SK-N-SH (cell line): ENCODE measurements around the gene SRSF1.

Experiments
- EP300 ChIP-seq, 2 experiments: IDR thresholded peaks; 2 replicates each; pipeline versions ENCODE4 v1.4.0 to v1.6.1; 2012; ENCODE audit warnings: borderline replicate concordance in 1 of 2, low read depth in 1 of 2, low read length in 1 of 2
- IRF3 ChIP-seq: fragments of 150-350 bp; IDR thresholded peaks from 2 replicates; pipeline ENCODE4 v1.6.1; 2016; ENCODE audit warnings: mild to moderate bottlenecking, low read depth, low read length
- MAX ChIP-seq: IDR thresholded peaks from 2 replicates; pipeline ENCODE4 v1.4.0; 2012; ENCODE audit warnings: low read depth
- POLR2AphosphoS5 ChIP-seq: IDR thresholded peaks from 2 replicates; pipeline ENCODE4 v1.6.1; 2012; ENCODE audit warnings: low read depth, low read length
- RCOR1 ChIP-seq: fragments of 150-350 bp; IDR thresholded peaks from 2 replicates; pipeline ENCODE4 v1.6.1; 2017; ENCODE audit warnings: antibody characterized with exemption, low read length
- SIN3A ChIP-seq: IDR thresholded peaks from 2 replicates; pipeline ENCODE4 v1.6.1; 2012; ENCODE audit warnings: low read depth, mild to moderate bottlenecking, low read length, moderate library complexity, borderline replicate concordance
- TCF12 ChIP-seq: IDR thresholded peaks from 2 replicates; pipeline ENCODE4 v1.4.0; 2012
- USF2 ChIP-seq: fragments of 150-350 bp; IDR thresholded peaks from 2 replicates; pipeline ENCODE4 v1.6.1; 2017; ENCODE audit warnings: antibody characterized with exemption, low read length, low read depth, borderline replicate concordance
- YY1 ChIP-seq: IDR thresholded peaks from 2 replicates; pipeline ENCODE4 v1.4.0; 2012; ENCODE audit warnings: low read depth, mild to moderate bottlenecking
- ZBTB33 ChIP-seq: IDR thresholded peaks from 2 replicates; pipeline ENCODE4 v1.4.0; 2012; ENCODE audit warnings: low read depth, borderline replicate concordance
- TF ChIP-seq, protein P1 (sequence below): fragments of 200-600 bp; sonication (generic); IDR thresholded peaks from 2 replicates; pipeline ENCODE4 v1.6.1; 2017; ENCODE audit warnings: antibody characterized with exemption, mild to moderate bottlenecking, moderate library complexity
- TF ChIP-seq, protein P2 (sequence below): IDR thresholded peaks from 2 replicates; pipeline ENCODE4; 2012

DNA sequence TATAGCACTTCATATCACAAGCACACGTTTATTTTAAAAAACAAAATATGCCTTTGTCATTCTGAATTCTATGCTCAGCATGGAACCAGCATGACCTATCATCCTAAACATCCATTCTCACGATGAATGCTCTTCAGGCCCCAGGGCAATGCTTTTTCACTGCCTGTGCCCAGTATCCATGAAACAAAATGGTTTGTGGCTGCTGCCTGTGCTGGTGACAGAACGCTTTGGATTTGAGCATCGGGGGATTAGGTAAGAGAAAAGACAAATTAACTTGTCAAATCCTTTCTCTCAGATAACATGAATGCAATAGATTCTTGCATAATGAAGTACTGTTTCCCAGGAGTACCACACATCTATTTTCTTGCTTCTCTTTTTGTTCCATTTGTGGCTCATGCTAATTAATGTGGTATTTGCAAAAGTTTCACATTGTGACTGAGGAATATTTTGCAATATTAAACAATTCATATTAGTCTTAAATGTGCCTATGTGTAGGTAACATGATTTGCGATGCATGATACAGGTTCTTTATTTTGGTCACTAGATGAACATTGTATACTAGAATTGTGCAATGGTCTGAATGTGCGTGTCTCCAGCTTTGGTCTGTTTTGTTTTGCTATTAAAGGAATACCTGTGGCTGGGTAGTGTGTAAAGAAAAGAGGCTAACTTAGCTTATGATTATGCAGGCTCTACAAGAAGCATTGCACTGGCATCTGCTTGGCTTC lies 25.8 kb upstream of the SRSF1 start:
- TF ChIP-seq POLR2AphosphoS5 (no peak), MAX (no peak), USF2 (no peak), EP300 (IDR thresholded peaks at IDR 0.05; ENCODE audit: borderline replicate concordance in 1 of 2, low read depth in 1 of 2, low read length in 1 of 2) (no peak), YY1 (no peak), TCF12 (no peak), SIN3A (no peak), ZBTB33 (no peak), RCOR1 (no peak), IRF3 (no peak)
- TF ChIP-seq, protein P1, sequence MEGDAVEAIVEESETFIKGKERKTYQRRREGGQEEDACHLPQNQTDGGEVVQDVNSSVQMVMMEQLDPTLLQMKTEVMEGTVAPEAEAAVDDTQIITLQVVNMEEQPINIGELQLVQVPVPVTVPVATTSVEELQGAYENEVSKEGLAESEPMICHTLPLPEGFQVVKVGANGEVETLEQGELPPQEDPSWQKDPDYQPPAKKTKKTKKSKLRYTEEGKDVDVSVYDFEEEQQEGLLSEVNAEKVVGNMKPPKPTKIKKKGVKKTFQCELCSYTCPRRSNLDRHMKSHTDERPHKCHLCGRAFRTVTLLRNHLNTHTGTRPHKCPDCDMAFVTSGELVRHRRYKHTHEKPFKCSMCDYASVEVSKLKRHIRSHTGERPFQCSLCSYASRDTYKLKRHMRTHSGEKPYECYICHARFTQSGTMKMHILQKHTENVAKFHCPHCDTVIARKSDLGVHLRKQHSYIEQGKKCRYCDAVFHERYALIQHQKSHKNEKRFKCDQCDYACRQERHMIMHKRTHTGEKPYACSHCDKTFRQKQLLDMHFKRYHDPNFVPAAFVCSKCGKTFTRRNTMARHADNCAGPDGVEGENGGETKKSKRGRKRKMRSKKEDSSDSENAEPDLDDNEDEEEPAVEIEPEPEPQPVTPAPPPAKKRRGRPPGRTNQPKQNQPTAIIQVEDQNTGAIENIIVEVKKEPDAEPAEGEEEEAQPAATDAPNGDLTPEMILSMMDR: no peak
- TF ChIP-seq, protein P2, sequence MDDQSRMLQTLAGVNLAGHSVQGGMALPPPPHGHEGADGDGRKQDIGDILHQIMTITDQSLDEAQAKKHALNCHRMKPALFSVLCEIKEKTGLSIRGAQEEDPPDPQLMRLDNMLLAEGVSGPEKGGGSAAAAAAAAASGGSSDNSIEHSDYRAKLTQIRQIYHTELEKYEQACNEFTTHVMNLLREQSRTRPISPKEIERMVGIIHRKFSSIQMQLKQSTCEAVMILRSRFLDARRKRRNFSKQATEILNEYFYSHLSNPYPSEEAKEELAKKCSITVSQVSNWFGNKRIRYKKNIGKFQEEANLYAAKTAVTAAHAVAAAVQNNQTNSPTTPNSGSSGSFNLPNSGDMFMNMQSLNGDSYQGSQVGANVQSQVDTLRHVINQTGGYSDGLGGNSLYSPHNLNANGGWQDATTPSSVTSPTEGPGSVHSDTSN: no peak
